Cerebellar cortex (tissue), 1 donor: ENCODE measurements around the gene RSPO4.

ENCODE experiments used
- DNase-seq: peaks from one replicate; pipeline ENCODE4 v3.0.0-alpha.2; 2015; ENCODE audit warnings: low spot score

Gene RSPO4

GRCh38 chr20:967796-968742, 34.0 kb downstream of the RSPO4 start:
- peak; percentile 24 for DNase-seq

- DNase-seq: no peak
These were observed 36.2 kb downstream of the RSPO4 start for GRCh38 chr20:965956-966355.

DNA sequence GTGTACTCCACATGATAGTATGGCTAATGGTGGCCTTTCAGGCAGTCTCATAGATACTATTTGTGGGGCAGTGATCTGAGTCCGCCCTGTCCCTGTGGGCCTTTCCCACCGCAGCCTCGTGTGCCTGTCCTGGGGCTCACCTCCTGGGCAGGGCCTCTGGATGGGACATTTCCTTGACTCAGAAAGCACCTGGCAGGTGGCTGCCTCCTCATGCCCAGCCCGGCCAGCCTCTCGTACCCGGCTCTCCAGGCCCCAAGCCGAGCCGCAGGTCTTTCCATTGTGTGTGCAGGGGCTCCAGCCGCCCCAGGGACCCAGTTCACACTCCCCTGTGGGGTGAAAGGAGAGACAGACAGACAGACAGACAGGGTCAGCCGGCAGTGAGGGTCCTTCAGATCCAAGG, 38.3 kb downstream of the RSPO4 start:
- no peak for DNase-seq

DNA sequence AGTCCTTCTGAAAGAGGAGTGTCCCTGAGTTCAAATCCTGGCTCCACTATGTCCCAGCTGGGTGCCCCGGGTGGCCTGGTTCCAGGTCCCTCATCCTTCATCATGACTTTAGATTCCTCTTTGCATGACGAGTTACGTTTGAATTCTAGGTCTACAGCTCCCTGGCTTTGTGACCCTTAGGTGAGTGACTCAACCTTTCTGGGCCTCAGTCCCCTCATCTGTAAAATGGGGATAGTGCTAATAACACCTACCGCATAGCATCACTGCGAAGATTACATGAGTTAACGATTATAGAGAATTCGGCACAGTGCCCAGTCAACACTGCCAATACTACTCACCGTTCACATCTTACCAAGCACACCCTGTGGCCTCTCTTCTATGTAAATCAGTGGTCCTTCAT, 39.4 kb downstream of the RSPO4 start:
- DNase-seq: no peak

- no peak for DNase-seq
These were observed 39.9 kb downstream of the RSPO4 start for GRCh38 chr20:962223-962622.

- DNase-seq: no peak
These were observed 40.3 kb downstream of the RSPO4 start for GRCh38 chr20:961768-962167.

GRCh38 chr20:959996-960615, 42.0 kb downstream of the RSPO4 start:
- DNase-seq: no peak

DNA sequence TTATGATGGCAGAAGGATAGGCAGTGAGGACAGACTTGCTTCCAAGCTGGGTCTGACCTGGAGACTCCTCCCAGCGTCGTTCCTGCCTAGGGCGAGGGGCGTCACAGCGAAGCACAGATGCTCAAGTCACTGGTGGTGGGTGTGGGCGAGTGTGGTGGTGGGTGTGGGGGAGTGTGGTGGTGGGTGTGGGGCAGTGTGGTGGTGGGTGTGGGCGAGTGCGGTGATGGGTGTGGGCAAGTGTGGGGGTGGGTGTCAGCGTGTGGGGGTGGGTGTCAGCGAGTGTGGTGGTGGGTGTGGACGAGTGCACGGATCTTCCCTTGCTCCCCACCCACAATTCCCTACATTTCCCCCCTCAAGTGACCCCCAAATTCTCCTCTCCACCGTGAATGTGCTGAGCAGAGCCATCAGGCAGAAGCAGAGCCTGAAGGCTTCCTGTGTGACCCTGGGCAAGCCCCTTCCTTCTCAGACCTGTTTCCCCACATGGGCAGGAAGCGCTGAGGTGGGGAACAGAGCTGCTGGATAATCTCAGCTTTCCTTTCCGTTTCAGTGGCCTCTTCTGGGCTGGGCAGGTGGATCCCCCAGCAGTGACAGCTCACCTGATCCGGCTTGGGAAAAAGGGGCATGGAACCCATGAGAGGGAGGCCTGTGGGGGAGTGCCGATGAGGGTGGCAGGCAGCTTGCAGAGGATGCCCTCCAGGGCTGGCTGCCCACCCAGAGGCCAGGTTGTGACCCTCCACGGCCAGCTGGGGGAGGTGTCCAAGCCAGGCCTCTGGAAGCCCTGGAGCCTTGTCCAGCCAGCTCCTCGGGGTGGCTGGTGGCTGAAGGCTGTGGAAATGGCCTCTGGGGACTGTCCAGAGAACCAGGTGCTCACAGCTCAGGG, 42.9 kb downstream of the RSPO4 start:
- no peak for DNase-seq

DNA sequence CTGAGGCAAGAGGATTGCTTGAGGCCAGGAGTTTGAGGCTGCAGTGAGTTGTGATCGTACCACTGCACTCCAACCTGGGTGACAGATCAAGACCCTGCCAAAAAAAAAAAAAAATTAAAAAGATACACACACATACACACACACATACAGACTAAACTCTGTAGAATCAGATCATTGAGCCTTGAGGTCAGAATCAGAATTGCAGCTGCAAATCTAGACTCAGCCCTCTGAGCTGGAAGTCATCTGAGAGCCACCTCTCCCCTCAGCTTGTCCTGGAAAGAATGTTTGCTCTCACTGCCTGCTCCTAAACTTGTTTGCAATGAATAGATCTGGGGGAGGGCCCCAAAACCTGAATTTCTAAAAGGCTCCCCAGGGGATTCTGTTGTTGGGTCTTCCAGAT, 44.6 kb downstream of the RSPO4 start:
- no peak for DNase-seq

DNA sequence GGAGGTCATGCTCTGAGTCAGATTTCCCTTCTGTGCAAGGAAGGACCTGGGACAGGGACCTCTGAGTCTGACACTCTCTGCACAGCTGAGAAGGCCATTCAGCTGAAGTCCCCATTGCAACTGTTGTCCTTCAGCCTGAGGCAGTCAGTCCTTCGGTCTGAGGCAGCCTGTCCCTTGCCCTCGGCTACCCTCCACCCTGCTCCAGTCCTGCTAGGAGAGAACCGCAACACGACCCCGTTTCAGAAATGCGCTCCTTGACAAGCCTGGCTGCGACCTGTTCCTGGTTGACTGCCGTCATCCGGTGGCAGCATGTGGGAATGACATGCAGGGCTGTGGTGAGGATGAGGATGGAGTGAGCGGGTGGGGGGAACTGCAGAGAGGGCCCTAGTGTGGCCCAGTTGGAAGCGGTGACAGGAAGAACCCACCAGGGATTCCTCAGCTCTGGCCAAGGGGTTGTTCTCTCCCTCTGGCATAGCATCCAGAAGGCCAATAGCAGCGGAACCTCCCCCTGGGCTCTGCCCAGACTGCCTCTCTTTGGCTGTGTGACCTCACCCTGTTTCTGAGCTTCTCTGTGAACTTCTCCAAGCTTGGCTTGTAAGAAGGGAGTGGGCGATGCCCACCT, 45.7 kb downstream of the RSPO4 start:
- DNase-seq: peak; percentile 65

- DNase-seq: no peak
These were observed 46.5 kb downstream of the RSPO4 start for GRCh38 chr20:955656-956055.

GRCh38 chr20:955111-955510, 47.0 kb downstream of the RSPO4 start:
- no peak for DNase-seq

- no peak for DNase-seq
These were observed 48.4 kb downstream of the RSPO4 start for GRCh38 chr20:953742-954141.

DNA sequence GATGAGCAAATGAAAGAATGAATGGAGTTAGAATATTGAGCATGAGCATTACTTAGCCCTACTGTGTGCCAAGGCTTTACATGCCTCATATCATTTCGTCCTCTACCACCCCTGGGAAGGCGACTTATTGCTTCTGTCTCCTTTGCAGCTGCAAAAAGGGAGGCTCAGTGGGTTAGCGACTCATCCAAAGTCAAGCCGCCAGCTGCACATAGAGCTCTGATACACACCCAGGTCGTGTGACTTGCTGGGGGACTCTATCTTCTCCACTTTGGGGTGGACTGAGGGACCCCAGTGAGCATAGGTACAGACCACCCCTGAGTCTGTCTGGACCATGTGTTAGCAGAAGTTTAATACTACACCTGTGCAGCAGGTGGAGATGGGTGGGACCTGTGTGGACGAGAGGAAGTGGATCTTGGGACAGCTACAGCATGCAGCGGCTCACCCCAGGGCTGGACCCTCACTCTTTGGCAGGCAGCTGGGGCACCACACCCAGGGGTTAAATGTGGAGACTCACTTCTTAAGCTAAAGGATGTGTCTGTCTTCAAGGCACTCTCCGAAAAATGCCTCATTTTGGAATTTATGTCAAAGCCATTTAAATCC, 49.8 kb downstream of the RSPO4 start:
- no peak for DNase-seq

- no peak for DNase-seq
These were observed 50.5 kb downstream of the RSPO4 start for GRCh38 chr20:951384-952169.

DNA sequence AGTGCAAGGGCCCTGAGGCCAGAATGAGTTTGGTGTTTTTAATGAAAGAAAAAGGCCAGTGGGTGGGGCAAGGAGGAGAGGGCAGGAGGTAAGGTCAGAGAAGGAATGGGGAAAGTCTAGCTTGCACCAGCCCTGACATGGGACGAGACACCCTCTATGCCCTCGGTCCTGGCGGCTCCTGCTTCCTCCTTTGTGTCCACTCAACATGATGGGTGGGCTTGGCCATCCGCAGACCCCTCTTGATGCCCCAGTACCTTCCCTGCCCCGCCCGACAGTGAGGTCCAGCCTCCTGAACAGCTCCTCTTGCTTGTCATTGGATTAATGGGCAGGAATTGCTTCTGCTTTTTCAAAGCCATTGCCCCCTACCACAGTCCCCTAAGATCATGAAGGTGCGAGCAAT, 52.4 kb downstream of the RSPO4 start:
- DNase-seq: no peak

DNA sequence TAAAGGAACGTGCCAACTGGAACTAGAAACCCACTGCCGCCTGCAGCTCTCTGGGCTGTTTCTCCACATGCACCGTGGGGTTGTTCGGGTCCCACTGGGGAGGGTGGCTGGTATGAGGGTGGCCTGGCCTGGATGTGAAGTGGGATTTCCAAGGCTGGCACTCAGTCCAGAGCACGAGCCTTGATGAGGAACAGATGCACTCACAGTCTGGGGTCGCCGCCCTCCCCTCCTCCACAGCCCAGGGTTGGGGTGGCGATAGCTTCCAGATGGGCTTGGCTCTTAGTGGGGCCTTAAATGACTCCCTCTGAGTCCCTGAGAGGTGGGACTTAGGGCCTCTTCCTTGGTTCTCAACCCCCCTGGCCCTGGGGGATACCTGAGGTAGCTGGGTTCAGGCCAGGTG, 55.3 kb downstream of the RSPO4 start:
- DNase-seq: no peak

DNA sequence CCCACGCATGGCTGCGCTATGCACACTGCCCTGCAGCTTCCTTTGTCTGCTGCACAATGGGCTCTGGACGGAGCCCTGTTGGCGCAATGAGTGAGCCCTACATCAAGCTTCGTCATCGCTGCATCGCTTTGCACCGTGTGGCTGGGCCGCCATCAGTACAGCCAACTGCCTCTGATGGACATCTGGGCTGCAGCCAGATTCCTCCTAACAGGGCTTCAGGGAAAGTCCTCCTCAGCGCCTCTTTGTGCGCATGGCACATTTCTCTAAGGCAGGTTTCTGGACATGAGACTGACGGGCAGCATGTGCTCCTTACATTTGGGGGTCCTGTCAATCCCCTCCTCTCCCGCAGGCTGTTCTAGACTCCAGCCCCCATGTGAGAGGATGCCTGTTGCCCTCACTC, 56.3 kb downstream of the RSPO4 start:
- no peak for DNase-seq

DNA sequence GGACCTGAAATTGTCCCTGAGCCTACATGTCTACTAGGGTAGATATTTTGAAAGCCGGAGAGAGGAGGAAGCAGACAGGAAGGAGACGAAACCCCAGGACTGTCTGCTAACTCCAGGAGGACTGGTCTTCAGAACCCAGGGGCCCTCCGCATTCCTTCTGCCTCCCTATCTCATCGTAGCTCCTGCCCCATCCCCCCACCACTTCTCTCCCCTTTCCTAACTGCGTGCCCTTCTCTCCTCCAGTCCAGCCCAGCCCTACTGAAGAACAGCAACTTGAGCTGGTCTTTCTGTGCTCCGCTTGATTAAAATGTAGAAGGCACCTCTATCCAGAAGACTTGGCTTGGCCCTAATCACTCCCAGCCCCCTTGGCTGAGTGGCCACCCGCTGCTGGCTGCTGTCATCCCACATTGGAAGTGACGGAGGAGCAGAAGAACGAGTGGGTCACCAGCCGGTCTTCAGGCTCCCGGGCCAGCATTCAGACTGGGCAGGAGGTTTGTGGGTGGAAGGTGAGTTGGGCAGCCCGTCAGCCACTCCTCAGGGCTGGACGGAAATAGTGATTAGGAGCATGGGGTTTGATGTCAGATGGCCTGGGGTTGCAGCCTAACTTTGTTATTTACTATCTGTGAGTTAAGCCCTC, 57.2 kb downstream of the RSPO4 start:
- no peak for DNase-seq

- no peak for DNase-seq
These were observed 58.0 kb downstream of the RSPO4 start for GRCh38 chr20:944148-944547.
